Neural cell (in vitro differentiated cells): ENCODE results near the gene CAP2.

Experiments
- CTCF ChIP-seq: fragments of 450-650 bp; IDR thresholded peaks from 2 replicates; pipeline ENCODE4 v1.5.1; 2014; ENCODE audit warnings: antibody characterized with exemption, mild to moderate bottlenecking, moderate library complexity; ENCODE audit not compliant: poor library complexity, severe bottlenecking
- EP300 ChIP-seq: fragments of 450-650 bp; conservative IDR thresholded peaks from 2 replicates; pipeline ENCODE4 v1.6.1; 2014; ENCODE audit warnings: antibody characterized with exemption, mild to moderate bottlenecking, moderate library complexity; ENCODE audit not compliant: poor library complexity, severe bottlenecking
- POLR2AphosphoS5 ChIP-seq: IDR thresholded peaks from 2 replicates; pipeline ENCODE4 v1.6.1; 2012
- RAD21 ChIP-seq: fragments of 450-650 bp; conservative IDR thresholded peaks from 2 replicates; pipeline ENCODE4 v1.6.1; 2014; ENCODE audit warnings: antibody characterized with exemption, mild to moderate bottlenecking, moderate library complexity

- no peak for TF ChIP-seq RAD21
- TF ChIP-seq CTCF, result no peak
- TF ChIP-seq EP300, result no peak
- TF ChIP-seq POLR2AphosphoS5, result no peak
Measured at GRCh38 chr6:17454316-17455005, 61.1 kb downstream of the CAP2 start.
